WTC11 (cell line): ENCODE results near the gene SCAI. TPM values are rescaled to one million over a fixed set of nuclear protein-coding genes. Genes with fewer than 3 reads are reported as not detected.
"Not testable (repeated sequence)": the region's sequence is repeated elsewhere in the genome, so short reads cannot be mapped to it uniquely, and the experiment has no call there.

Source experiments
- ATAC-seq: fragments of 200-7000 bp; cut with Tn5 transposase; 2 replicates; pipeline ENCODE4 v1.10.0; 2021; ENCODE audit warnings: mild to moderate bottlenecking, moderate library complexity
- CTCF ChIA-PET: fragments of 300-600 bp; sonication (Branson Sonifier 250); formaldehyde crosslinking; loops from one replicate; lab custom pipeline; 2021; ENCODE audit warnings: antibody characterized with exemption; lab: Charles Lee
- POLR2A ChIA-PET: fragments of 350-600 bp; sonication (Branson Sonifier 250); formaldehyde crosslinking; loops from one replicate; lab custom pipeline; 2021; ENCODE audit warnings: antibody characterized with exemption; lab: Charles Lee
- DNase-seq: peaks from one replicate; pipeline ENCODE4 v3.0.0; 2021; ENCODE audit warnings: low spot score
- H3K27ac Mint-ChIP-seq: 2 replicates; pipeline ENCODE4 v1.8.0; 2021; ENCODE audit warnings: mixed read lengths
- H3K27me3 Mint-ChIP-seq: 2 replicates; pipeline ENCODE4 v1.8.0; 2021; ENCODE audit warnings: low read depth, mild to moderate bottlenecking, moderate library complexity, mixed read lengths
- H3K36me3 Mint-ChIP-seq: 2 replicates; pipeline ENCODE4 v1.8.0; 2021; ENCODE audit warnings: mixed read lengths
- H3K4me1 Mint-ChIP-seq: 2 replicates; pipeline ENCODE4 v1.8.0; 2022; ENCODE audit warnings: mixed read lengths
- H3K4me3 Mint-ChIP-seq: 2 replicates; pipeline ENCODE4 v1.8.0; 2021; ENCODE audit warnings: mild to moderate bottlenecking, moderate library complexity, mixed read lengths
- H3K9me3 Mint-ChIP-seq: 2 replicates; pipeline ENCODE4 v1.8.0; 2021; ENCODE audit warnings: mixed read lengths
- CREB1 ChIP-seq: sonication (generic); formaldehyde crosslinking; IDR thresholded peaks from 2 replicates; pipeline ENCODE4 v1.8.0; 2023; ENCODE audit warnings: mild to moderate bottlenecking, missing genetic modification reagents
- ELF4 ChIP-seq: sonication (generic); formaldehyde crosslinking; IDR thresholded peaks from 2 replicates; pipeline ENCODE4 v1.8.1; 2022; ENCODE audit warnings: low read depth, mild to moderate bottlenecking, moderate library complexity, missing genetic modification reagents
- FOXK1 ChIP-seq: sonication (generic); formaldehyde crosslinking; IDR thresholded peaks from 2 replicates; pipeline ENCODE4 v1.8.0; 2022; ENCODE audit warnings: mild to moderate bottlenecking, moderate library complexity, missing genetic modification reagents
- JAZF1 ChIP-seq: fragments of 250-450 bp; sonication (Bioruptor Pico); IDR thresholded peaks from 2 replicates; pipeline ENCODE4 v1.9.0; 2021; ENCODE audit warnings: moderate library complexity, mild to moderate bottlenecking, inconsistent platforms
- MXD4 ChIP-seq: fragments of 250-450 bp; sonication (Bioruptor Pico); IDR thresholded peaks from 2 replicates; pipeline ENCODE4 v1.8.0; 2021; ENCODE audit warnings: mild to moderate bottlenecking, moderate library complexity, borderline replicate concordance
- NFE2L1 ChIP-seq: sonication (generic); formaldehyde crosslinking; IDR thresholded peaks from 2 replicates; pipeline ENCODE4 v1.8.1; 2023; ENCODE audit warnings: missing genetic modification reagents
- SOX15 ChIP-seq: fragments of 250-450 bp; sonication (Bioruptor Pico); IDR thresholded peaks from 2 replicates; pipeline ENCODE4 v1.9.0; 2021; ENCODE audit warnings: mild to moderate bottlenecking
- ZBTB21 ChIP-seq: sonication (generic); formaldehyde crosslinking; IDR thresholded peaks from 2 replicates; pipeline ENCODE4 v1.8.1; 2023; ENCODE audit warnings: mild to moderate bottlenecking, missing genetic modification reagents, borderline replicate concordance
- ZNF121 ChIP-seq: sonication (generic); formaldehyde crosslinking; IDR thresholded peaks from 2 replicates; pipeline ENCODE4 v1.8.0; 2023; ENCODE audit warnings: missing genetic modification reagents
- ZNF317 ChIP-seq: sonication (generic); formaldehyde crosslinking; IDR thresholded peaks from 2 replicates; pipeline ENCODE4 v1.8.1; 2023; ENCODE audit warnings: low read depth, mild to moderate bottlenecking, moderate library complexity, missing genetic modification reagents, borderline replicate concordance
- ZNF423 ChIP-seq: fragments of 250-450 bp; sonication (Bioruptor Pico); IDR thresholded peaks from 2 replicates; pipeline ENCODE4 v2.1.2; 2022; ENCODE audit warnings: mild to moderate bottlenecking, moderate library complexity
- ZNF671 ChIP-seq: fragments of 250-450 bp; sonication (Bioruptor Pico); IDR thresholded peaks from 2 replicates; pipeline ENCODE4 v1.8.0; 2021; ENCODE audit warnings: mild to moderate bottlenecking
- total RNA-seq: library from RNA; stranded (reverse); gene quantifications from 3 replicates; pipeline ENCODE4 v1.2.3, GENCODE V29; 2021
- TF ChIP-seq, protein P1 (sequence below): sonication (generic); formaldehyde crosslinking; IDR thresholded peaks from 2 replicates; pipeline ENCODE4 v1.8.1; 2023; ENCODE audit warnings: mild to moderate bottlenecking, missing genetic modification reagents, moderate library complexity
- TF ChIP-seq, protein P2 (sequence below): sonication (generic); formaldehyde crosslinking; IDR thresholded peaks from 2 replicates; pipeline ENCODE4 v1.8.0; 2023; ENCODE audit warnings: missing genetic modification reagents
- TF ChIP-seq, protein P3 (sequence below): sonication (generic); formaldehyde crosslinking; IDR thresholded peaks from 2 replicates; pipeline ENCODE4 v1.8.0; 2022; ENCODE audit warnings: mild to moderate bottlenecking, missing genetic modification reagents
- TF ChIP-seq, protein P4 (sequence below): sonication (generic); formaldehyde crosslinking; IDR thresholded peaks from 2 replicates; pipeline ENCODE4 v1.8.1; 2022; ENCODE audit warnings: mild to moderate bottlenecking, moderate library complexity, missing genetic modification reagents
- TF ChIP-seq, protein P5 (sequence below): sonication (generic); formaldehyde crosslinking; IDR thresholded peaks from 2 replicates; pipeline ENCODE4 v1.8.1; 2023; ENCODE audit warnings: mild to moderate bottlenecking, missing genetic modification reagents

The SCAI gene
- total RNA-seq, 1 experiment from 2014 or later, result 20.4 TPM

DNA sequence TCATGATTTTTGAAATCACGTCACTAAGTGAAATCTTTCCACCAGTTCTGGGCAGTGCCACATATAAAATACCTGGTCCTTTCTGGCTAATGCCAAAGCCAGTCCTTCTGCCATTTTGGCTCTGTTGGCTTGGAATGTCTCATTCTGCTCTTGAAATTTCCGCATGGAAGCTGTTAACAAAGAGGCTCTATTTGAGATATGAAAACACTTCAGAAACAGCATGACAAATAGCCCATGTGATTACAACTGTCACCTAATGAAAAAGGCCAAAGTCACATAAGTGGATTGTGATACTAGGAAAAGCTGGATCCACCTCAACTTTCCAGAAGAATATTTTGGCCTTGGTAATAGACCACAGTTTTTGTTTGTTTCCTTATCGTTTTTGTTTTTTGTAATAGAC is 215.2 kb downstream of the SCAI start:
- no peaks in the 10 kb centered on the region for H3K9me3 Mint-ChIP-seq
- no peaks in the 10 kb centered on the region for H3K27me3 Mint-ChIP-seq
- POLR2A ChIA-PET, result no interaction called here
- TF ChIP-seq ZNF121 (CRISPR knock-in tag) (no peak), ZBTB21 (CRISPR knock-in tag) (no peak), ZNF671 (CRISPR knock-in tag) (no peak), NFE2L1 (CRISPR knock-in tag) (no peak), CREB1 (no peak), FOXK1 (CRISPR knock-in tag) (no peak)
- TF ChIP-seq, protein P1, sequence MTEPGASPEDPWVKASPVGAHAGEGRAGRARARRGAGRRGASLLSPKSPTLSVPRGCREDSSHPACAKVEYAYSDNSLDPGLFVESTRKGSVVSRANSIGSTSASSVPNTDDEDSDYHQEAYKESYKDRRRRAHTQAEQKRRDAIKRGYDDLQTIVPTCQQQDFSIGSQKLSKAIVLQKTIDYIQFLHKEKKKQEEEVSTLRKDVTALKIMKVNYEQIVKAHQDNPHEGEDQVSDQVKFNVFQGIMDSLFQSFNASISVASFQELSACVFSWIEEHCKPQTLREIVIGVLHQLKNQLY (CRISPR knock-in tag), result no peak
- TF ChIP-seq, protein P2, sequence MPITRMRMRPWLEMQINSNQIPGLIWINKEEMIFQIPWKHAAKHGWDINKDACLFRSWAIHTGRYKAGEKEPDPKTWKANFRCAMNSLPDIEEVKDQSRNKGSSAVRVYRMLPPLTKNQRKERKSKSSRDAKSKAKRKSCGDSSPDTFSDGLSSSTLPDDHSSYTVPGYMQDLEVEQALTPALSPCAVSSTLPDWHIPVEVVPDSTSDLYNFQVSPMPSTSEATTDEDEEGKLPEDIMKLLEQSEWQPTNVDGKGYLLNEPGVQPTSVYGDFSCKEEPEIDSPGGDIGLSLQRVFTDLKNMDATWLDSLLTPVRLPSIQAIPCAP (CRISPR knock-in tag), result no peak
- DNase-seq, result no peak
- CTCF ChIA-PET, result no interaction called here
- H3K36me3 Mint-ChIP-seq, result no peaks in the 10 kb centered on the region; the same call in 1 of the 2 replicates
- no peaks in the 10 kb centered on the region for H3K4me1 Mint-ChIP-seq
- ATAC-seq, result no peak
- H3K4me3 Mint-ChIP-seq, result no peak overlapping the region
- no peak overlapping the region for H3K27ac Mint-ChIP-seq

DNA sequence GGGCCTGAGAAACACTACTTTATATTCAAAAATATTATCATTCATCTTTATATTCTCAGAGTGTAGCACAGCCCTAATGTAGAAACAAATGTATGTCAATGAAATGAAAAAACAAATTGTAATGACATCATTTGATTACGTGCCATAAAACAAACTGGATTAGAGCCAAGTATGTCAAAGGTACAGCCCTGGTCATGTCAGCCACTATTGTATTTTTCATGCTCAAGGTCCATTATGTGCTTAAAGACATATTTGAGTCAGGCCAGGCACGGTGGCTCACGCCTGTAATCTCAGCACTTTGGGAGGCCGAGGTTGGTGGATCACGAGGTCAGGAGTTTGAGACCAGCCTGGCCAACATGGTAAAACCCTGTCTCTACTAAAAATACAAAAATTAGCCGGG is 222.9 kb downstream of the SCAI start:
- DNase-seq, POLR2A ChIA-PET, ATAC-seq, H3K36me3 Mint-ChIP-seq, H3K27me3 Mint-ChIP-seq, H3K4me1 Mint-ChIP-seq, H3K27ac Mint-ChIP-seq, H3K9me3 Mint-ChIP-seq, CTCF ChIA-PET, H3K4me3 Mint-ChIP-seq: not testable (repeated sequence)

DNA sequence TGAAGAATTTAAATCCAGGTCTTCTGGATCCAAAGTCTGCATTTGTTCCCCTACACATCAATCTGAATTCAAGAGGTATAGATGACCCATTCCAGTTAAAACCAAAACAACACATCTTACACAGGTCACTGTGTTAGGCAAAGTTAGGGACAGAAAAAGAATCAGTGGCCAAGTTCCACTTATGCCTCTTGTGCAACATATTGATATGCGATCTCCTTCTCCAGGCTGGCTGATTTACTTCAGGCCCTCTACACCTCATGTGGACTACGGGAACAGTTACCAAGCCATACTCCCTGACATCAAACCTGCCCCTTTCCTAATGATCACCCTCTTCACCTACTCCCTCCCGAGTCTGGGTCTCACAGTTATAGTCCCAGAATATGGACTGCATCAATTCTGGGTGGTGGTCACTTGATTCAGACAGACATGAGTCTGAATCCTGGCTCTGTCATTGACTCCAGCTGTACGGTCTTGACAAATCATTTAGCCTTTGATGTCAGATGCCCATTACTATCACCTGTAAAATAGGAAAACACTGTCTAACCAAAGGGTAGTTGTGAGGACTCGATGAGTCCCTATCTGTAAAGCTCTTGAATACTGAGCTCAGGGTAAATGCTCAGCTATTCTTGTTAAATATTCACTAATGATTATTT is 228.4 kb downstream of the SCAI start:
- ATAC-seq, result no peak
- Mint-ChIP-seq H3K27ac (no peak overlapping the region), H3K4me1 (no peaks in the 10 kb centered on the region), H3K9me3 (no peaks in the 10 kb centered on the region), H3K36me3 (peaks cover 7% of the 10 kb centered on the region), H3K4me3 (no peak overlapping the region), H3K27me3 (no peaks in the 10 kb centered on the region)
- POLR2A ChIA-PET, result no interaction called here
- TF ChIP-seq, protein P3, sequence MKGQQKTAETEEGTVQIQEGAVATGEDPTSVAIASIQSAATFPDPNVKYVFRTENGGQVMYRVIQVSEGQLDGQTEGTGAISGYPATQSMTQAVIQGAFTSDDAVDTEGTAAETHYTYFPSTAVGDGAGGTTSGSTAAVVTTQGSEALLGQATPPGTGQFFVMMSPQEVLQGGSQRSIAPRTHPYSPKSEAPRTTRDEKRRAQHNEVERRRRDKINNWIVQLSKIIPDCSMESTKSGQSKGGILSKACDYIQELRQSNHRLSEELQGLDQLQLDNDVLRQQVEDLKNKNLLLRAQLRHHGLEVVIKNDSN, result no peak
- TF ChIP-seq ZBTB21 (CRISPR knock-in tag), result no peak
- TF ChIP-seq, protein P4, sequence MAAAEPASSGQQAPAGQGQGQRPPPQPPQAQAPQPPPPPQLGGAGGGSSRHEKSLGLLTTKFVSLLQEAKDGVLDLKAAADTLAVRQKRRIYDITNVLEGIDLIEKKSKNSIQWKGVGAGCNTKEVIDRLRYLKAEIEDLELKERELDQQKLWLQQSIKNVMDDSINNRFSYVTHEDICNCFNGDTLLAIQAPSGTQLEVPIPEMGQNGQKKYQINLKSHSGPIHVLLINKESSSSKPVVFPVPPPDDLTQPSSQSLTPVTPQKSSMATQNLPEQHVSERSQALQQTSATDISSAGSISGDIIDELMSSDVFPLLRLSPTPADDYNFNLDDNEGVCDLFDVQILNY (CRISPR knock-in tag), result no peak
- no peak for TF ChIP-seq ZNF317 (CRISPR knock-in tag)
- TF ChIP-seq SOX15 (CRISPR knock-in tag), result no peak
- TF ChIP-seq MXD4 (CRISPR knock-in tag), result no peak
- TF ChIP-seq ZNF671 (CRISPR knock-in tag), result no peak
- TF ChIP-seq ELF4 (CRISPR knock-in tag), result no peak
- TF ChIP-seq, protein P5, sequence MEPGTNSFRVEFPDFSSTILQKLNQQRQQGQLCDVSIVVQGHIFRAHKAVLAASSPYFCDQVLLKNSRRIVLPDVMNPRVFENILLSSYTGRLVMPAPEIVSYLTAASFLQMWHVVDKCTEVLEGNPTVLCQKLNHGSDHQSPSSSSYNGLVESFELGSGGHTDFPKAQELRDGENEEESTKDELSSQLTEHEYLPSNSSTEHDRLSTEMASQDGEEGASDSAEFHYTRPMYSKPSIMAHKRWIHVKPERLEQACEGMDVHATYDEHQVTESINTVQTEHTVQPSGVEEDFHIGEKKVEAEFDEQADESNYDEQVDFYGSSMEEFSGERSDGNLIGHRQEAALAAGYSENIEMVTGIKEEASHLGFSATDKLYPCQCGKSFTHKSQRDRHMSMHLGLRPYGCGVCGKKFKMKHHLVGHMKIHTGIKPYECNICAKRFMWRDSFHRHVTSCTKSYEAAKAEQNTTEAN, result no peak
- TF ChIP-seq ZNF423, result no peak
- TF ChIP-seq JAZF1 (CRISPR knock-in tag), result no peak
- CTCF ChIA-PET, result no interaction called here
- DNase-seq, result no peak
